Bronchial epithelial cell (primary cell): ENCODE results near the gene ANKRD44. TPM values are rescaled to one million over a fixed set of nuclear protein-coding genes. Genes with fewer than 3 reads are reported as not detected.
A peak's percentile ranks its signal among the peaks of the same experiment; 100 is the strongest.

ENCODE experiments used
- DNase-seq: peaks from one replicate; pipeline ENCODE4 v3.0.0-alpha.2; 2010; ENCODE audit warnings: low read depth
- FAIRE-seq: peaks from 2 replicates; lab custom pipeline; 2011; peaks lifted over from hg19 to GRCh38; lab: Jason Lieb, UNC
- H3K27me3 ChIP-seq: 2 replicates; pipeline ENCODE4 v1.5.1; 2011; ENCODE audit warnings: low read length; ENCODE audit not compliant: control insufficient read depth, insufficient read depth
- H3K36me3 ChIP-seq: 2 replicates; pipeline ENCODE4 v1.5.1; 2011; ENCODE audit warnings: low read length; ENCODE audit not compliant: control insufficient read depth, insufficient read depth
- H3K4me3 ChIP-seq: 2 replicates; pipeline ENCODE4 v1.5.1; 2011; ENCODE audit warnings: mild to moderate bottlenecking, low read depth, low read length, control low read depth
- CTCF ChIP-seq: IDR thresholded peaks from 2 replicates; pipeline ENCODE4 v1.5.1; 2011; ENCODE audit warnings: mild to moderate bottlenecking, moderate library complexity, low read length, control low read depth, inconsistent platforms; ENCODE audit not compliant: insufficient read depth, severe bottlenecking
- total RNA-seq: library from RNA; depleted of rRNA; stranded (reverse); fragments of >200 nt; gene quantifications from 2 replicates; pipeline ENCODE4 v1.2.1, GENCODE V29; 2014

The ANKRD44 gene
- total RNA-seq, 1 donor from 2014 or later: 0.26 TPM

DNA sequence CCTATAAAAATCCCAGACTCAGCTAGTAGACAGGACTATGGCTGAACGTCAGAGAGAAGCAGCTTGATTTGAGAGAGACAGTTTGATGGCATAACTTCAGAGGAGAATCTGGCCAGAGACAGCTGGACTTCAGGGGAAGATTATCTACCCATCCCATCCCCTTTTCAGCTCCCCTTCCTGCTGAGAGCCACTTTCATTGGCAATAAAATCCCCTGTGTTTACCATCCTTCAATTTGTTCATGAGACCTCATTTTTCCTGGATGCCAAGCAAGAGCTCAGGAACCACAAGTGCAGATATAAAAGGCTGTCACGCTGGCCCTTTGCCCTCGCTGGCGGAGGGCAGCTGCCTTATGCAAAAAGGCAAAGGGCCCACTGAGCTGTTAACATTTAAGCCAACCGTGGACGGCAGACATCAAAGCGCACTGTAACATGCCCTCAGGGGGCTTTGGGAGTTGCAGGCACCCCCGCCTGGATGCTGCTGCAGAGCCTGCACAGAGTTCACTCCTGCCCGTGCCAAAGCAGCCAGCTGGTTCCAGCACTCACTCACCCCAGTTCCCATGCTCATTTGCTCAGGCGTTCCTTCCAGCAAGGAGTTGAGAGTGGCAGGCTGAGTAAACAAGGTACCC, 219.7 kb downstream of the ANKRD44 start:
- DNase-seq: no peak
- H3K36me3 ChIP-seq: no peaks in the 10 kb centered on the region
- H3K27me3 ChIP-seq: no peaks in the 10 kb centered on the region
- TF ChIP-seq CTCF: no peak
- no peak overlapping the region for H3K4me3 ChIP-seq
- no peak for FAIRE-seq

GRCh38 chr2:197089655-197090054, 220.9 kb downstream of the ANKRD44 start:
- FAIRE-seq (peak; percentile 47), DNase-seq (peak; percentile 46)
- H3K36me3 ChIP-seq: no peaks in the 10 kb centered on the region
- no peak for TF ChIP-seq CTCF
- no peaks in the 10 kb centered on the region for H3K27me3 ChIP-seq
- H3K4me3 ChIP-seq: no peak overlapping the region

- DNase-seq (no peak), FAIRE-seq (no peak)
- Histone ChIP-seq H3K4me3 (no peak overlapping the region), H3K27me3 (no peaks in the 10 kb centered on the region), H3K36me3 (no peaks in the 10 kb centered on the region)
- no peak for TF ChIP-seq CTCF
Measured at GRCh38 chr2:197088694-197089093, 221.9 kb downstream of the ANKRD44 start.

GRCh38 chr2:197086500-197086899, 224.1 kb downstream of the ANKRD44 start:
- H3K27me3 ChIP-seq: no peaks in the 10 kb centered on the region
- TF ChIP-seq CTCF: no peak

GRCh38 chr2:197085665-197086064, 224.9 kb downstream of the ANKRD44 start:
- no peak for DNase-seq
- H3K27me3 ChIP-seq: no peaks in the 10 kb centered on the region
- TF ChIP-seq CTCF: no peak
- no peak for FAIRE-seq
- no peaks in the 10 kb centered on the region for H3K36me3 ChIP-seq
- H3K4me3 ChIP-seq: no peak overlapping the region

More at GRCh38 chr2:197086500-197086899, 224.1 kb downstream of the ANKRD44 start:
- no peak overlapping the region for H3K4me3 ChIP-seq
- H3K36me3 ChIP-seq: no peaks in the 10 kb centered on the region
- DNase-seq (no peak), FAIRE-seq (no peak)

GRCh38 chr2:197081294-197081693, 229.3 kb downstream of the ANKRD44 start:
- no peak for TF ChIP-seq CTCF
- no peaks in the 10 kb centered on the region for H3K27me3 ChIP-seq
- DNase-seq (no peak), FAIRE-seq (no peak)
- H3K4me3 ChIP-seq: no peak overlapping the region
- H3K36me3 ChIP-seq: no peaks in the 10 kb centered on the region
